GM21390 (cell line): ENCODE measurements around the gene KRT14.
"Not testable (repeated sequence)": the region's sequence is repeated elsewhere in the genome, so short reads cannot be mapped to it uniquely, and the experiment has no call there.

Experiments
- ATAC-seq: cut with Tn5 transposase; IDR thresholded peaks from one replicate; pipeline ENCODE4 v1.9.1; 2021; ENCODE audit not compliant: unreplicated experiment

Gene KRT14

GRCh38 chr17:41610061-41610517, 23.4 kb upstream of the KRT14 start:
- not testable (repeated sequence) for ATAC-seq

GRCh38 chr17:41606930-41607329, 20.2 kb upstream of the KRT14 start:
- not testable (repeated sequence) for ATAC-seq

- no peak for ATAC-seq
Observed at GRCh38 chr17:41602524-41602923, 15.8 kb upstream of the KRT14 start.

- no peak for ATAC-seq
Observed at GRCh38 chr17:41600318-41600717, 13.6 kb upstream of the KRT14 start.

GRCh38 chr17:41599680-41600079, 13.0 kb upstream of the KRT14 start:
- no peak for ATAC-seq

- no peak for ATAC-seq
Observed at GRCh38 chr17:41595585-41595984, 8.9 kb upstream of the KRT14 start.

GRCh38 chr17:41594363-41594915, 7.7 kb upstream of the KRT14 start:
- ATAC-seq, result no peak

GRCh38 chr17:41593306-41593981, 6.7 kb upstream of the KRT14 start:
- no peak for ATAC-seq

- no peak for ATAC-seq
Observed at GRCh38 chr17:41592601-41593305, 6.1 kb upstream of the KRT14 start.

- ATAC-seq, result no peak
Observed at GRCh38 chr17:41589301-41589700, 2.6 kb upstream of the KRT14 start.

- ATAC-seq, result no peak
Observed at GRCh38 chr17:41588126-41588810, 1.6 kb upstream of the KRT14 start.

- ATAC-seq, result no peak
Observed at GRCh38 chr17:41585301-41586056, 1.2 kb downstream of the KRT14 start.

- ATAC-seq, result not testable (repeated sequence)
Observed at GRCh38 chr17:41584331-41584927, 2.3 kb downstream of the KRT14 start.

- no peak for ATAC-seq
Observed at GRCh38 chr17:41583137-41584127, 3.3 kb downstream of the KRT14 start.

GRCh38 chr17:41582061-41582968, 4.4 kb downstream of the KRT14 start:
- not testable (repeated sequence) for ATAC-seq

GRCh38 chr17:41581366-41582060, 5.2 kb downstream of the KRT14 start:
- ATAC-seq, result no peak

- ATAC-seq, result no peak
Observed at GRCh38 chr17:41580687-41581365, 5.9 kb downstream of the KRT14 start.
